SU-DHL-6 (cell line): ENCODE measurements around the gene SETBP1.

ENCODE experiments used
- H2AFZ ChIP-seq: fragments of 200-600 bp; sonication (generic); 2 replicates; pipeline ENCODE4 v1.6.1; 2014; ENCODE audit warnings: low read depth, mild to moderate bottlenecking, moderate library complexity, mixed read lengths, antibody characterized with exemption, low read length; ENCODE audit not compliant: severe bottlenecking
- H3F3A ChIP-seq: fragments of 200-600 bp; shearing (Covaris generic); 2 replicates; pipeline ENCODE4 v1.6.0; 2016; ENCODE audit warnings: antibody characterized with exemption, mild to moderate bottlenecking; ENCODE audit not compliant: insufficient read depth
- H3K27ac ChIP-seq: fragments of 200-600 bp; sonication (generic); 2 replicates; pipeline ENCODE4 v1.5.1; 2016; ENCODE audit warnings: low read depth, mild to moderate bottlenecking, low read length, moderate library complexity, mixed read lengths
- H3K27me3 ChIP-seq: fragments of 200-600 bp; sonication (generic), shearing (Covaris generic); 2 replicates; pipeline ENCODE4 v1.6.0; 2014; ENCODE audit warnings: mild to moderate bottlenecking, low read length
- H3K36me3 ChIP-seq: fragments of 200-600 bp; sonication (generic); 2 replicates; pipeline ENCODE4 v1.6.1; 2014; ENCODE audit warnings: mild to moderate bottlenecking, low read length, mixed read lengths
- H3K4me2 ChIP-seq: fragments of 300-600, 200-600 bp; shearing (Covaris generic), sonication (generic); 2 replicates; pipeline ENCODE4 v1.6.0; 2014; ENCODE audit warnings: low read length, low read depth, mild to moderate bottlenecking; ENCODE audit not compliant: poor library complexity, severe bottlenecking
- H3K4me3 ChIP-seq: fragments of 200-600 bp; sonication (generic); 2 replicates; pipeline ENCODE4 v1.5.1; 2014; ENCODE audit warnings: antibody characterized with exemption, low read length, mild to moderate bottlenecking, mixed read lengths; ENCODE audit not compliant: insufficient read depth, poor library complexity, severe bottlenecking
- H3K79me2 ChIP-seq: fragments of 200-600 bp; sonication (generic); 2 replicates; pipeline ENCODE4 v1.6.1; 2014; ENCODE audit warnings: mild to moderate bottlenecking, low read length, moderate library complexity; ENCODE audit not compliant: insufficient read depth
- H3K9ac ChIP-seq: fragments of 200-600 bp; sonication (generic); 2 replicates; pipeline ENCODE4 v1.7.0; 2014; ENCODE audit warnings: mild to moderate bottlenecking, low read length
- H3K9me2 ChIP-seq: fragments of 200-600 bp; sonication (generic); replicated peaks from 2 replicates; pipeline ENCODE4 v1.6.1; 2014; ENCODE audit warnings: low read length; ENCODE audit not compliant: insufficient read depth
- H3K9me3 ChIP-seq: fragments of 200-600 bp; sonication (generic); 2 replicates; pipeline ENCODE4 v1.6.1; 2014; ENCODE audit warnings: low read length, mixed read lengths; ENCODE audit not compliant: insufficient read depth
- H4K20me1 ChIP-seq: fragments of 200-600 bp; sonication (generic); 2 replicates; pipeline ENCODE4 v1.6.1; 2014; ENCODE audit warnings: low read depth, mild to moderate bottlenecking, antibody characterized with exemption, low read length, moderate library complexity, mixed read lengths
- CTCF ChIP-seq: fragments of 200-600 bp; sonication (generic); IDR thresholded peaks from one replicate; pipeline ENCODE4 v1.5.1; 2017; ENCODE audit warnings: antibody characterized with exemption, mild to moderate bottlenecking, low read length, moderate library complexity; ENCODE audit not compliant: insufficient read depth, poor library complexity, severe bottlenecking
- EZH2phosphoT487 ChIP-seq: fragments of 200-600 bp; sonication (generic), shearing (Covaris generic); conservative IDR thresholded peaks from 2 replicates; pipeline ENCODE4 v1.6.1; 2018; ENCODE audit warnings: mild to moderate bottlenecking, antibody characterized with exemption, low read length, moderate library complexity, mixed read lengths

Gene SETBP1

DNA sequence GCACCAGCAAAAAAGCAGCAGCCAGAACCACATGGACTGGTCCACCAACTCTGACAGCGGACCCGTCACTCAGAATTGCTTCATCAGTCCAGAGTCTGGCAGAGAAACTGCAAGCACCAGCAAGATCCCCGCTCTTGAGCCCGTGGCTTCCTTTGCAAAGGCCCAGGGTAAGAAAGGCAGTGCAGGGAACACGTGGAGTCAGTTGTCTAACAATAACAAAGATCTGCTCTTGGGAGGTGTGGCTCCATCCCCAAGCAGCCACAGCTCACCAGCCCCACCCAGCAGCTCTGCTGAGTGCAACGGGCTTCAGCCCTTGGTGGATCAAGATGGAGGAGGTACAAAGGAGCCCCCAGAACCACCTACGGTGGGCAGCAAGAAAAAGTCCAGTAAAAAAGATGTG is 269.3 kb downstream of the SETBP1 start:
- Histone ChIP-seq H3K79me2 (no peaks in the 10 kb centered on the region), H3F3A (no peaks in the 10 kb centered on the region), H3K9me3 (no peaks in the 10 kb centered on the region), H3K4me3 (no peak overlapping the region), H3K9ac (no peak overlapping the region), H3K27ac (no peak overlapping the region), H3K4me2 (no peak overlapping the region), H3K27me3 (no peaks in the 10 kb centered on the region), H2AFZ (no peak overlapping the region), H3K36me3 (no peaks in the 10 kb centered on the region), H3K9me2 (no peaks in the 10 kb centered on the region), H4K20me1 (no peaks in the 10 kb centered on the region)
- TF ChIP-seq EZH2phosphoT487 (no peak), CTCF (no peak)

GRCh38 chr18:44950685-44951195 is 270.1 kb downstream of the SETBP1 start:
- Histone ChIP-seq H3K4me2 (no peak overlapping the region), H3K27ac (no peak overlapping the region), H3K9ac (no peak overlapping the region), H3K36me3 (no peaks in the 10 kb centered on the region), H2AFZ (no peak overlapping the region), H3K9me2 (no peaks in the 10 kb centered on the region), H4K20me1 (no peaks in the 10 kb centered on the region), H3K79me2 (no peaks in the 10 kb centered on the region), H3K9me3 (no peaks in the 10 kb centered on the region), H3F3A (no peaks in the 10 kb centered on the region), H3K27me3 (no peaks in the 10 kb centered on the region), H3K4me3 (no peak overlapping the region)
- TF ChIP-seq EZH2phosphoT487 (no peak), CTCF (no peak)

DNA sequence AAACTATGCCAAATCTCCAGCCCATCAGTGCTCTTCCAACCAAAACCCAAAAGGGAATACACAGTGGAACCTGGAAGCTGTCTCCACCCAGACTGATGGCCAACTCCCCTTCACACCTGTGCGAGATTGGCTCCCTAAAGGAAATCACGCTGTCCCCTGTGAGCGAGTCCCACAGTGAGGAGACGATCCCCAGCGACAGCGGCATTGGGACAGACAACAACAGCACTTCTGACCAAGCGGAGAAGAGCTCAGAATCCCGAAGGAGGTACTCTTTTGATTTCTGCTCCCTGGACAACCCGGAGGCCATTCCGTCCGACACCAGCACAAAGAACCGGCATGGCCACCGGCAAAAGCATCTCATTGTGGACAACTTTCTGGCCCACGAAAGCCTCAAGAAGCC is 271.1 kb downstream of the SETBP1 start:
- no peaks in the 10 kb centered on the region for H3F3A ChIP-seq
- no peak overlapping the region for H3K9ac ChIP-seq
- no peak for TF ChIP-seq EZH2phosphoT487
- TF ChIP-seq CTCF, result no peak
- H3K9me2 ChIP-seq, result no peaks in the 10 kb centered on the region
- no peaks in the 10 kb centered on the region for H3K79me2 ChIP-seq
- no peak overlapping the region for H2AFZ ChIP-seq
- no peak overlapping the region for H3K4me2 ChIP-seq
- no peaks in the 10 kb centered on the region for H3K36me3 ChIP-seq
- no peak overlapping the region for H3K4me3 ChIP-seq
- H3K27ac ChIP-seq, result no peak overlapping the region
- no peaks in the 10 kb centered on the region for H3K27me3 ChIP-seq
- H3K9me3 ChIP-seq, result no peaks in the 10 kb centered on the region
- H4K20me1 ChIP-seq, result no peaks in the 10 kb centered on the region
